Vagina (tissue), 2 donors: Measurements from ENCODE around the gene PPP1R14B. TPM values are rescaled to one million over a fixed set of nuclear protein-coding genes. Genes with fewer than 3 reads are reported as not detected.

Experiments
- DNase-seq, 2 donors: peaks; one replicate each; pipeline ENCODE4 v3.0.0-alpha.2; 2017; ENCODE audit errors: extremely low spot score in 2 of 2
- H3K27ac ChIP-seq: fragments of 200-600 bp; sonication (generic); one replicate; pipeline ENCODE4 v1.5.1; 2019
- H3K27me3 ChIP-seq: fragments of 200-600 bp; sonication (generic); one replicate; pipeline ENCODE4 v1.5.1; 2019
- H3K36me3 ChIP-seq, 2 donors: fragments of 200-600 bp; sonication (generic); one replicate each; pipeline ENCODE4 v1.5.1; 2017 to 2019
- H3K4me1 ChIP-seq: fragments of 200-600 bp; sonication (generic); one replicate; pipeline ENCODE4 v1.5.1; 2019
- H3K4me3 ChIP-seq, 2 donors: fragments of 200-600 bp; sonication (generic); 1 replicate in 1 of 2; 2 replicates in 1 of 2; pipeline ENCODE4 v1.5.1; 2016 to 2019
- H3K9me3 ChIP-seq: fragments of 200-600 bp; sonication (generic); one replicate; pipeline ENCODE4 v1.5.1; 2019
- CTCF ChIP-seq, 3 experiments: fragments of 450-650 bp in 2 of 3; fragments of 200-600 bp in 1 of 3; sonication (generic) in 1 of 3; IDR thresholded peaks; one replicate each; pipeline ENCODE4 v1.5.1; 2017 to 2019; ENCODE audit warnings: antibody characterized with exemption in 3 of 3, mild to moderate bottlenecking in 2 of 3, moderate library complexity in 2 of 3
- POLR2A ChIP-seq, 2 donors: fragments of 450-650 bp; IDR thresholded peaks; one replicate each; pipeline ENCODE4 v1.6.1; 2017; ENCODE audit warnings: antibody characterized with exemption in 2 of 2, mild to moderate bottlenecking in 2 of 2, moderate library complexity in 2 of 2
- POLR2AphosphoS5 ChIP-seq, 2 donors: sonication (generic); formaldehyde crosslinking; IDR thresholded peaks; one replicate each; pipeline ENCODE4 v1.9.0; 2017; ENCODE audit warnings: antibody characterized with exemption in 2 of 2, mild to moderate bottlenecking in 2 of 2, low read depth in 1 of 2; ENCODE audit not compliant: insufficient read depth in 1 of 2
- intact Hi-C: fragments of 100-400 bp; cut with DNase I; formaldehyde crosslinking; loops from one replicate; pipeline ENCODE4 v1.15.1; 2023
- total RNA-seq: library from RNA; depleted of rRNA; stranded (reverse); fragments of >200 nt; gene quantifications from one replicate; pipeline ENCODE4 v1.2.3, GENCODE V29; 2016

Gene PPP1R14B
- total RNA-seq, 1 donor from 2014 or later, result 85.2 TPM

GRCh38 chr11:64232967-64233315 is 13.8 kb downstream of the PPP1R14B start:
- no peak for TF ChIP-seq CTCF (IDR thresholded peaks at IDR 0.05)
- intact Hi-C loops, result no loop called here
- DNase-seq, result no peak
- Histone ChIP-seq H3K9me3 (no peaks in the 10 kb centered on the region), H3K27ac (no peak overlapping the region), H3K4me1 (peaks cover 67% of the 10 kb centered on the region), H3K4me3 (no peak overlapping the region), H3K36me3 (peaks cover 0 to 9% of the 10 kb centered on the region in 2 donors), H3K27me3 (no peaks in the 10 kb centered on the region)

- peaks cover 67% of the 10 kb centered on the region for H3K4me1 ChIP-seq
- DNase-seq, result no peak
These were observed 14.4 kb downstream of the PPP1R14B start for GRCh38 chr11:64232182-64232966.

GRCh38 chr11:64231546-64231945 is 15.2 kb downstream of the PPP1R14B start:
- TF ChIP-seq POLR2A (IDR thresholded peaks at IDR 0.05) (no peak), POLR2AphosphoS5 (IDR thresholded peaks at IDR 0.05; ENCODE audit: insufficient read depth in 1 of 2, low read depth in 1 of 2) (no peak), CTCF (IDR thresholded peaks at IDR 0.05) (no peak)
- Histone ChIP-seq H3K9me3 (no peaks in the 10 kb centered on the region), H3K4me3 (peak overlapping the region in 1 of 2 donors; percentile 62), H3K27ac (no peak overlapping the region), H3K36me3 (no peaks in the 10 kb centered on the region), H3K27me3 (no peaks in the 10 kb centered on the region), H3K4me1 (peaks cover 72% of the 10 kb centered on the region)
- no peak for DNase-seq
- intact Hi-C loops, result no loop called here

More at GRCh38 chr11:64232182-64232966, 14.4 kb downstream of the PPP1R14B start:
- intact Hi-C loops, result no loop called here
- H3K4me3 ChIP-seq, result no peak overlapping the region
- H3K9me3 ChIP-seq, result no peaks in the 10 kb centered on the region
- H3K36me3 ChIP-seq, result peaks cover 0 to 4% of the 10 kb centered on the region in 2 donors
- H3K27ac ChIP-seq, result no peak overlapping the region
- TF ChIP-seq POLR2AphosphoS5 (IDR thresholded peaks at IDR 0.05; ENCODE audit: insufficient read depth in 1 of 2, low read depth in 1 of 2) (no peak), CTCF (IDR thresholded peaks at IDR 0.05) (no peak), POLR2A (IDR thresholded peaks at IDR 0.05) (no peak)
- H3K27me3 ChIP-seq, result no peaks in the 10 kb centered on the region

- intact Hi-C loops, result no loop called here
- no peaks in the 10 kb centered on the region for H3K36me3 ChIP-seq
- peak overlapping the region; percentile 97 for H3K27ac ChIP-seq
- no peaks in the 10 kb centered on the region for H3K27me3 ChIP-seq
- no peak for DNase-seq
- H3K9me3 ChIP-seq, result no peaks in the 10 kb centered on the region
- H3K4me3 ChIP-seq, result peak overlapping the region; percentile 62 to 85
- peaks cover 74% of the 10 kb centered on the region for H3K4me1 ChIP-seq
- TF ChIP-seq POLR2AphosphoS5 (IDR thresholded peaks at IDR 0.05; ENCODE audit: insufficient read depth in 1 of 2, low read depth in 1 of 2), result no peak
These were observed 15.8 kb downstream of the PPP1R14B start for GRCh38 chr11:64230985-64231365.

GRCh38 chr11:64230171-64230984 is 16.4 kb downstream of the PPP1R14B start, which contains the start of gene DNAJC4:
TSS of gene DNAJC4 (plus strand) at chr11:64230548. CDS start at chr11:64230855, 307 bp downstream.
- TF ChIP-seq CTCF (IDR thresholded peaks at IDR 0.05) (no peak), POLR2A (IDR thresholded peaks at IDR 0.05) (peak in 1 of 2 donors; percentile 26), POLR2AphosphoS5 (IDR thresholded peaks at IDR 0.05; ENCODE audit: insufficient read depth in 1 of 2, low read depth in 1 of 2) (peak; percentile 86 to 94)
- H3K4me1 ChIP-seq, result peaks cover 72% of the 10 kb centered on the region
- no peaks in the 10 kb centered on the region for H3K27me3 ChIP-seq
- intact Hi-C loops, result no loop called here
- H3K9me3 ChIP-seq, result no peaks in the 10 kb centered on the region
- H3K27ac ChIP-seq, result peak within 1 kb of the TSS; percentile 97
- no peaks in the 10 kb centered on the region for H3K36me3 ChIP-seq
- peak within 1 kb of the TSS; percentile 62 to 85 for H3K4me3 ChIP-seq
- DNase-seq, result peak in 1 of 2 donors; percentile 91
